ENCODE measurements around the gene FCER2.

The FCER2 gene

GRCh38 chr19:7643031-7643415, 58.9 kb downstream of the FCER2 start:
- Histone ChIP-seq H3K9me3 (ENCODE audit: control insufficient read depth, insufficient read depth, low read length) (peaks cover 5% of the 10 kb centered on the region; the same call in 1 of the 2 replicates), H3F3A (ENCODE audit: control insufficient read depth, insufficient read depth) (peaks cover 6% of the 10 kb centered on the region; the same call in 1 of the 2 replicates), H3K9me2 (replicated peaks; ENCODE audit: control insufficient read depth, low read length) (no peaks in the 10 kb centered on the region), H3K79me2 (ENCODE audit: control insufficient read depth, low read length) (peaks cover 7% of the 10 kb centered on the region), H3K4me3 (ENCODE audit: low read length) (no peak overlapping the region), H3K27ac (ENCODE audit: low read depth, low read length) (no peak overlapping the region), H3K4me2 (ENCODE audit: low read length) (no peak overlapping the region), H4K20me1 (ENCODE audit: control insufficient read depth, insufficient read depth, low read depth, low read length) (no peaks in the 10 kb centered on the region), H3K27me3 (ENCODE audit: control insufficient read depth, low read length) (no peaks in the 10 kb centered on the region), H3K36me3 (ENCODE audit: control insufficient read depth, low read length) (peaks cover 13% of the 10 kb centered on the region; the same call in 1 of the 2 replicates), H3K4me1 (ENCODE audit: control insufficient read depth, low read length) (peaks cover 22% of the 10 kb centered on the region)
- TF ChIP-seq CTCF (IDR thresholded peaks at IDR 0.05; ENCODE audit: low read depth, low read length, poor library complexity, severe bottlenecking) (no peak), EZH2phosphoT487 (IDR thresholded peaks at IDR 0.05; ENCODE audit: borderline replicate concordance, low read length) (no peak)

GRCh38 chr19:7642295-7643030, 59.5 kb downstream of the FCER2 start:
- TF ChIP-seq EZH2phosphoT487 (IDR thresholded peaks at IDR 0.05; ENCODE audit: borderline replicate concordance, low read length), result no peak
- no peak for TF ChIP-seq CTCF (IDR thresholded peaks at IDR 0.05; ENCODE audit: low read depth, low read length, poor library complexity, severe bottlenecking)
- no peak overlapping the region for H3K4me2 ChIP-seq (ENCODE audit: low read length)

GRCh38 chr19:7641290-7642276, 60.3 kb downstream of the FCER2 start:
- no peaks in the 10 kb centered on the region for H3K9me2 ChIP-seq (replicated peaks; ENCODE audit: control insufficient read depth, low read length)
- H3K79me2 ChIP-seq (ENCODE audit: control insufficient read depth, low read length), result peaks cover 16% of the 10 kb centered on the region
- peaks cover 13% of the 10 kb centered on the region; the same call in 1 of the 2 replicates for H3K36me3 ChIP-seq (ENCODE audit: control insufficient read depth, low read length)
- H3K9me3 ChIP-seq (ENCODE audit: control insufficient read depth, insufficient read depth, low read length), result peaks cover 5% of the 10 kb centered on the region; the same call in 1 of the 2 replicates
- peaks cover 6% of the 10 kb centered on the region; the same call in 1 of the 2 replicates for H3F3A ChIP-seq (ENCODE audit: control insufficient read depth, insufficient read depth)
- no peaks in the 10 kb centered on the region for H4K20me1 ChIP-seq (ENCODE audit: control insufficient read depth, insufficient read depth, low read depth, low read length)
- TF ChIP-seq EZH2phosphoT487 (IDR thresholded peaks at IDR 0.05; ENCODE audit: borderline replicate concordance, low read length) (no peak), CTCF (IDR thresholded peaks at IDR 0.05; ENCODE audit: low read depth, low read length, poor library complexity, severe bottlenecking) (no peak)
- H3K4me1 ChIP-seq (ENCODE audit: control insufficient read depth, low read length), result peaks cover 21% of the 10 kb centered on the region
- H3K27me3 ChIP-seq (ENCODE audit: control insufficient read depth, low read length), result no peaks in the 10 kb centered on the region
- no peak overlapping the region for H3K4me3 ChIP-seq (ENCODE audit: low read length)
- no peak overlapping the region for H3K4me2 ChIP-seq (ENCODE audit: low read length)
- H3K27ac ChIP-seq (ENCODE audit: low read depth, low read length), result no peak overlapping the region

More at GRCh38 chr19:7642295-7643030, 59.5 kb downstream of the FCER2 start:
- no peaks in the 10 kb centered on the region for H3K27me3 ChIP-seq (ENCODE audit: control insufficient read depth, low read length)
- no peak overlapping the region for H3K4me3 ChIP-seq (ENCODE audit: low read length)
- H4K20me1 ChIP-seq (ENCODE audit: control insufficient read depth, insufficient read depth, low read depth, low read length), result no peaks in the 10 kb centered on the region
- H3K36me3 ChIP-seq (ENCODE audit: control insufficient read depth, low read length), result peaks cover 13% of the 10 kb centered on the region; the same call in 1 of the 2 replicates
- H3K9me3 ChIP-seq (ENCODE audit: control insufficient read depth, insufficient read depth, low read length), result peaks cover 5% of the 10 kb centered on the region; the same call in 1 of the 2 replicates
- peaks cover 6% of the 10 kb centered on the region; the same call in 1 of the 2 replicates for H3F3A ChIP-seq (ENCODE audit: control insufficient read depth, insufficient read depth)
- peaks cover 13% of the 10 kb centered on the region for H3K79me2 ChIP-seq (ENCODE audit: control insufficient read depth, low read length)
- H3K9me2 ChIP-seq (replicated peaks; ENCODE audit: control insufficient read depth, low read length), result no peaks in the 10 kb centered on the region
- H3K4me1 ChIP-seq (ENCODE audit: control insufficient read depth, low read length), result peaks cover 22% of the 10 kb centered on the region
- no peak overlapping the region for H3K27ac ChIP-seq (ENCODE audit: low read depth, low read length)
